ENCODE data around the gene ARHGEF38.
A peak's percentile ranks its signal among the peaks of the same experiment; 100 is the strongest.
"Not testable (repeated sequence)": the region's sequence is repeated elsewhere in the genome, so short reads cannot be mapped to it uniquely, and the experiment has no call there.

The ARHGEF38 gene

GRCh38 chr4:105652286-105652888 lies 100.0 kb downstream of the ARHGEF38 start:
- DNase-seq (ENCODE audit: low read depth) = no peak

DNA sequence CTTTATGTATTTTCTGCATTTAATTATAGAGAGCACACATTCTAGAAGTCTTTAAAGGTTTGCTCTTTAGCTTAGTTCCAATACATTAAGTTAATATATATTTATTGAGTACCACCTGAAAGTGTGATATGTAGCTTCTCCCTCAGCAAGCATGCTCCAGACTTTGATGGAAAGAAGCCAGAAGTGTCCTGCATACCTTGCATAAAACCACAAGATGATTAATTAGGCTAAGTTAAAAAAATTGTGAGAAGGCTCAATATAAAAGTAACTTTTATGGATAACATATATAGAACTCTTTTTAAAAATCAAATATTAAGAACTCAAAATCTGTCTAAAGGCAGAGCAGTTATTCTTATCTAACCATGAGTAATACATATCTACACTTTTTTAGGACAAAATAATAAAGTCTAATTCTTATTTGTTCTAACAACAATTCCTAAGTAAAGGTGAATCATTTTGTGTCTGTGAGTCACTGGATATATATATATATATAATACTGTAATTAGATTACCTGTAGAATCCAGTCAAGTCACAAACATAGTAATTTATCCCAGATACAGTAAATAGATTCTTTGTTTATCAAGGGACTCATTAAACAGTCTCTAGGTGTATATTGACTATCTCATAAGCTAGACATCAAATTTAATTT lies 104.8 kb downstream of the ARHGEF38 start:
- DNase-seq (ENCODE audit: low read depth) = no peak

- no peak for DNase-seq (ENCODE audit: low read depth)
Observed at GRCh38 chr4:105659190-105659589, 106.8 kb downstream of the ARHGEF38 start.

DNA sequence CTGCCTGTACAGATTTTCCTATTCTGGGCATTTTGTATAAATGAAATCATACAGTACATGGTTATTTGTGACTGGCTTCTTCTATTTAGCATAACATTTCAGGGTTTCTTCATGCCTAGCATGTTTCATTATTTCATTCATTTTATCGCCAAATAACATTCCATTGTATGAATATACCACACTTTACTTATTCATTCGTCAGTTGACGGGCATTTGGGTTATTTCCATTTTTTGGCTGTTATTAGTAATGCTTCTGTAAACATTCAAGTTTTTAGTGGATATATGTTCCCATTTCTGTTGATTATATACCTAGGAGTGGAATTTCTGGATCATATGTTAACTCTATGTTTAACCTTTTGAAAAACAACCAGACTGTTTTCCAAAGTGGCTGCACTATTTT lies 108.6 kb downstream of the ARHGEF38 start:
- DNase-seq (ENCODE audit: low read depth) = no peak

GRCh38 chr4:105662935-105663675 lies 110.7 kb downstream of the ARHGEF38 start:
- DNase-seq (ENCODE audit: low read depth) = no peak

DNA sequence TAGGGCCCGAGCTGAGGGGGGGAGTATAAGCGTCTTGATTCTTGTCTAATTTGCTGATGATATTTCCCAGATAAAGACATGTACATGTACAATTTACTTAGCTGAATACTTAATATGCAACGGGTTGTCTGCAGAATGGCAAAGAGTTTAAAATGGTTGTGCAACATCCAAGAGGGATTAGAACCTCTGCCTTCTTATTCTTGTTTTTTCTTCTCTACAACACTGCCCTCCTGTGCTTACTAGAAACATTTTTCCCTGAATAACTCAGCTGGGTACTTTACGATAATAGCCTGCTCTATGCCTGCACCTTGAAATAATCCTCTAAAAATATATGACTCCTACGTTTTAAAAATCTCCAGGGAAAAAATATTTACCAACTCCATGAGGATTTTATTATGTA lies 114.3 kb downstream of the ARHGEF38 start:
- no peak for DNase-seq (ENCODE audit: low read depth)

- no peak for DNase-seq (ENCODE audit: low read depth)
Observed at GRCh38 chr4:105670684-105671083, 118.3 kb downstream of the ARHGEF38 start.

GRCh38 chr4:105671301-105671700 lies 118.9 kb downstream of the ARHGEF38 start:
- no peak for DNase-seq (ENCODE audit: low read depth)

DNA sequence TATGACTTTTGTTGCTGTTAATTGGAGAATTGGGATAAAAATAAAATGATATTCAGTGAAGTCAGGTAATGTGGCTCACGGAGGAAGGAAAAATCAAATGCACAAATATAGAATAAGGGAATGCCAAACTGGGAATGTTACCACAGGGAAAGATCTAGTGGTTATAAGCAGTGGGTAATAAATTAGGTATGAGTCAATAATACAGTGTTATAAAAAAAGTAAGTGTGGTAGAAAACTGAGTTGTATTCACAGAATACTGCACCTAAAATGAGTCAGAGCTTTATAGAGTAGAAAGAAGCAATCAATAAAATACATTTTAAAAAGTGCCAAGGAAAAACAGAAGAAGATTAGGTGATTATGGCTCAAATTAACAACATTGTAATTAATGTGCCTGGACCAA lies 121.6 kb downstream of the ARHGEF38 start:
- no peak for DNase-seq (ENCODE audit: low read depth)

DNA sequence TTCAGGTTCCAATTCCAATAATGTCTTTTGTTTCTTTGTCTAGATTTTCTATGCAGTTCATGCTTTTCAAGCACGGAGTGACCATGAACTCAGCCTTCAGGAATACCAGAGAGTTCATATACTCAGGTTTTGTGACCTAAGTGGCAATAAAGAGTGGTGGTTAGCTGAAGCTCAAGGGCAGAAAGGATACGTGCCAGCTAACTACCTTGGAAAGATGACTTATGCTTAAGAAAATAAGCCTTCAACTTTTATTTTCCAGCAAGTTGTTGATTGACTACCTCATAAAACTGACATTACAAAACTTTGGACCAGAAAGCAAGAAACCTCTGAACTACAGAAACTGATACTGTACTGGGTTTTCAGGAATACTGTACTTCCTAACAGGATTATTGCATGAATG lies 125.3 kb downstream of the ARHGEF38 start:
- no peak for DNase-seq (ENCODE audit: low read depth)

DNA sequence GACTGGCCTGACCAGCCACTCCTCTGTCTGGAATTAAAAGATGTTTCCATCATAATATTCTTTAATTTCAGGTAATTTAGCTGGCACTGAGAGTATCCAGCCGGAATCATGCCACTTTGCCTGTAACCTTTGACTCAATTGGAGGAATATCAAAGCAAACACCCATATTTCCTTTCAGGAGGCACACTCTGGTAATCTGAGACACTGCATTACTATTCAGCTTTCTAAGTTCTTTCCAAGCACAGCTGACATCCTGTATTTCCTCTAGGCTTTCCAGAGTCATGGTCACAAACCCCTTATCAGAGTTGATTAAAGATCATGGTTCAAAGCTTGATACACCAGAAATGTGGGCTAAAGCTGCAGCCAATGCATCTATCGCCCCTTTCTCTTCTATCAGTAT lies 126.8 kb downstream of the ARHGEF38 start:
- no peak for DNase-seq (ENCODE audit: low read depth)

DNA sequence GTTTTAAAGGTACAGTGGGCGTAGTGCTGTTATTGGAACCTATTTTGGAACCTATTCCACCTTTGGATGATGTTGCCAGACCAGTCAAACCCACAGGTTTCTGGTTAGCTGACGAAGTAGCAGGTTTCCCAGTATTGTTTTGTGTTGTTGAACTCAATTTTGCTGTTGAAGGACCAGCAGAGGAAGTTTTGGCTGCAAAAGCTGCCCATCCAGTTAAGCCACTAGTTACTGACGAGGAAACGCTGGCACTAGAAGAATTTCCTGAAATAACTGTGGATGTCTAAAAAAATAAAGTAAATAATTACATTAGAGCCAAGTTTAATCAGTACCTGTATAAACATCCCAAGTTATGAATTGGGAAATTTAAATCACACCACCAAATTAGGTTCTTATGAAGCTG lies 130.6 kb downstream of the ARHGEF38 start:
- no peak for DNase-seq (ENCODE audit: low read depth)

- DNase-seq (ENCODE audit: low read depth) = no peak
Observed at GRCh38 chr4:105686571-105686970, 134.2 kb downstream of the ARHGEF38 start.

- DNase-seq (ENCODE audit: low read depth) = not testable (repeated sequence)
Observed at GRCh38 chr4:105694812-105695211, 142.4 kb downstream of the ARHGEF38 start.

- not testable (repeated sequence) for DNase-seq (ENCODE audit: low read depth)
Observed at GRCh38 chr4:105695832-105696231, 143.4 kb downstream of the ARHGEF38 start.

- DNase-seq (ENCODE audit: low read depth) = no peak
Observed at GRCh38 chr4:105698607-105699006, 146.2 kb downstream of the ARHGEF38 start.

GRCh38 chr4:105707782-105708180 lies 155.4 kb downstream of the ARHGEF38 start:
- no peak for DNase-seq (ENCODE audit: low read depth)

DNA sequence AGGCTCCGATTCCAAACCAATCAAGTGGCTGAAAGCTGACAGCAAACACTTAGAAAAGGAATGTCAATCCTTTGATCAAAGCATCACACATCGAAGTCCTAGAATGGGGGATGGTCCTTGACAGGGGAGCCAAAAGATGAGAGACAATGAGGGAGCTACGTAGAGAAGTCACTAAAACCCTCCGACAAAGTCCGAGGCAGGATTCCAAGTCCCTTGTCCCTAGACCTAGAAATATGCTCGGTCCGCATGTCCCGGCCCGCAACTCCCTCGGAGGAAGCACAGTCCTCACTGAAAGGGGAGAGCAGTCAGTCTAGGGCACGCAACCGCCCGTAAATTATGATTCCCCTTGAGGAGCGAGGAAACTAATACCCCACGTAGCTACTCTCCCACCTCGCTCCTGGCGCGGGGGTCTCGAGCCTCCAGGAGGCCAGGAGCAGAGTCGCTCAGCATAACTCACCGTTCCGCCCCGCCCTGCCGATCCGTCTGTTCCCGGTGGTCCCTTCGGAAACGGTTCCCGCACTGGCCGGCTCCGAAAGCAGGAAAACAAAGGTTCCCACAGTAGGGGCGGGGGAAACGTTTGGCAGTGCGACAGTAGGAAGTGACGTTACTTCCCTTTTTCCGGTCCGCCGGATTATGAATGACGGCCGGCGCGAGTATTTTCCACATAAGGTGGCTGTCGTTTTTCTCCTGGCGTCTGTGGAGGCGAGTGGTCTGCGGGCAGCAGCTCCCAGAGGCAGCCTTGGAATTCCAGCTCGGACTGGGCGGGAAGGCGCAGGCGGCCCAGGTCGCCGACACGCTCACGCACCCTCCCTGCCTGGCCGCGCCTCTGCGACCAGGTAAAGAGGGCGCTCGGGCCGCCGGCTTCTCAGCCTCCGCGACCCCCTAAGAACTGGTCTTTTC lies 156.0 kb downstream of the ARHGEF38 start, which contains the start of the genes GSTCD and INTS12:
GSTCD (plus strand) TSS at position 604 of the 900 bp plus-strand sequence. CDS start 8,830 bp downstream, outside the sequence.
INTS12 (minus strand) TSS at position 509 of the 900 bp plus-strand sequence. CDS start 8,684 bp downstream, outside the sequence.
- DNase-seq (ENCODE audit: low read depth) = peak; percentile 80

DNA sequence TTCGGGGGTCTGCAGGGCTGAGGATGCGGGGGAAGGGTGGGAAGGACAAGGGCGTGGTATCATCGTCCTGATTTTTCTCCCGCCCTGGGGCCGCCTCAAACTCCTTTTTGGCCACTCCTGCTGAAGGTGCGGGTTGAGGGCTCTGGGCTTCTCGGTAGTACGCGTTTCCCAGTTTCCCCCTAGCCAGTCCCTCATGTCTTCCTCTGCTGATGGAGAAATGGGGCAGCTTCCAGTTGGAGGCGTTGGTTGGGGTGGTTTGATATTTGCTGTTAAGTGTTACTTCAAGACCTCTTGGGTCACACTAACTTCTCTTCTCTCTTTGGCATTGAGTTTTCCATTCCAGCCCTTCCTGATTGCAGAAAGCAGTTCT lies 156.6 kb downstream of the ARHGEF38 start:
- DNase-seq (ENCODE audit: low read depth) = no peak

DNA sequence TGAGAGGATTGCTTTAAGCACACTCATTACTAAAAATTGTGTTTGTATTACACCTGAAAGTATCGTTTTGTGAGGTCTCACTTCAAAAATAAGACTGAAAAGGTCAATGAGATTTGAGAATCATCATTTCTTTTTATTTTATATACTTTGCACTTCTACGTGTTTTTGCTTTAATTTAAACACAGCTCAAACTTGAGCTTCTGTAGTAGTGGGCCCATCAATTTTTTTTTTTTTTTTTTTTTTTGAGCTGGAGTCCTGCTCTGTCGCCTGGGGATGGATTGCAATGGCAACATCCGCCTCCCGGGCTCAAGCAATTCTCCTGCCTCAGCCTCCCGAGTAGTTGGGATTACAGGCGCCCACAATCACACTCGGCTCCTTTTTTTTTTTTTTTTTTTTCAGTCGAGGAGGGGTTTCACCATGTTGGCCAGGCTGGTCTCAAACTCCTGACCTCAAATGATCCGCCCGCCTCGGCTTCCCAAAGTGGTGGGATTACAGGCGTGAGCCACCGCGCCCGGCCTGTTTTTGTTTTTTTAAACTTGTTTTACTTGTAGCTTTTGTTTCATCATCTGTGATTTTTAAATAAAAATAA lies 157.7 kb downstream of the ARHGEF38 start:
- no peak for DNase-seq (ENCODE audit: low read depth)

DNA sequence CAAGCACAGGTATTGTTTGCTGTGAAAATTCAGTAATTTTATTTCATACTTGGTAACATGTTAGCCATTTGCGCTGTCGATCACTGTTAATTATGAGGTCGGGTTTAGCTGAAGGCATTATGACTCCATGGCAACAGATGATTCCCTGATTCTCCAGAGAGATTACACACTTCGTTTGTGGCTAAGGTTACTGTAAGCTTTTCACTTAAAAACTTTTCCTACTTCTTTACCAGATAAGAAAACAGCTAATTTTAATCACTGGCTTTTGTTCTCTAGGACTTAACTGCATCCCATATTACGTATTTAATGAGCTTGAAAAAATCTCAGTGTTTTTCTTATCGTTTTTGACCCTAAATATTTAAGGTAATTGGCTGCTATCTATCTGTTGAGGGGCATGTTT lies 158.3 kb downstream of the ARHGEF38 start:
- DNase-seq (ENCODE audit: low read depth) = no peak

GRCh38 chr4:105712766-105713165 lies 160.3 kb downstream of the ARHGEF38 start:
- no peak for DNase-seq (ENCODE audit: low read depth)

Measured in T follicular helper cell (primary cell).